Measurements from ENCODE around the gene CYB5D1. TPM values are rescaled to one million over a fixed set of nuclear protein-coding genes. Genes with fewer than 3 reads are reported as not detected.

CYB5D1 gene
- total RNA-seq, 4 donors from 2014 or later, result 9.4 to 13.6 (median 11.1) TPM

DNA sequence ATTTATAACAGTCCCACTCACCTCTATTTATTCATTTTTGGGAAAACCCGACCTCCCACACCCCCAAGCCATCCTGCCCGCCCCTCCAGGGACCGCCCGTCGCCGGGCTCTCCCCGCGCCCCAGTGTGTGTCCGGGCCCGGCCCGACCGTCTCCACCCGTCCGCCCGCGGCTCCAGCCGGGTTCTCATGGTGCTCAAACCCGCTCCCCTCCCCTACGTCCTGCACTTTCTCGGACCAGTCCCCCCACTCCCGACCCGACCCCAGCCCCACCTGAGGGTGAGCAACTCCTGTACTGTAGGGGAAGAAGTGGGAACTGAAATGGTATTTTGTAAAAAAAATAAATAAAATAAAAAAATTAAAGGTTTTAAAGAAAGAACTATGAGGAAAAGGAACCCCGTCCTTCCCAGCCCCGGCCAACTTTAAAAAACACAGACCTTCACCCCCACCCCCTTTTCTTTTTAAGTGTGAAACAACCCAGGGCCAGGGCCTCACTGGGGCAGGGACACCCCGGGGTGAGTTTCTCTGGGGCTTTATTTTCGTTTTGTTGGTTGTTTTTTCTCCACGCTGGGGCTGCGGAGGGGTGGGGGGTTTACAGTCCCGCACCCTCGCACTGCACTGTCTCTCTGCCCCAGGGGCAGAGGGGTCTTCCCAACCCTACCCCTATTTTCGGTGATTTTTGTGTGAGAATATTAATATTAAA lies 3.6 kb upstream of the CYB5D1 start:
- H3K36me3 ChIP-seq, result peaks cover 0 to 43% (median 19%) of the 10 kb centered on the region in 3 donors
- DNase-seq (ENCODE audit: low spot score in 2 of 2), result no peak
- H3K4me3 ChIP-seq, result peak overlapping the region in 1 of 4 donors; percentile 67
- no peaks in the 10 kb centered on the region for H3K27me3 ChIP-seq
- no peaks in the 10 kb centered on the region for H3K9me3 ChIP-seq
- TF ChIP-seq, protein P1, sequence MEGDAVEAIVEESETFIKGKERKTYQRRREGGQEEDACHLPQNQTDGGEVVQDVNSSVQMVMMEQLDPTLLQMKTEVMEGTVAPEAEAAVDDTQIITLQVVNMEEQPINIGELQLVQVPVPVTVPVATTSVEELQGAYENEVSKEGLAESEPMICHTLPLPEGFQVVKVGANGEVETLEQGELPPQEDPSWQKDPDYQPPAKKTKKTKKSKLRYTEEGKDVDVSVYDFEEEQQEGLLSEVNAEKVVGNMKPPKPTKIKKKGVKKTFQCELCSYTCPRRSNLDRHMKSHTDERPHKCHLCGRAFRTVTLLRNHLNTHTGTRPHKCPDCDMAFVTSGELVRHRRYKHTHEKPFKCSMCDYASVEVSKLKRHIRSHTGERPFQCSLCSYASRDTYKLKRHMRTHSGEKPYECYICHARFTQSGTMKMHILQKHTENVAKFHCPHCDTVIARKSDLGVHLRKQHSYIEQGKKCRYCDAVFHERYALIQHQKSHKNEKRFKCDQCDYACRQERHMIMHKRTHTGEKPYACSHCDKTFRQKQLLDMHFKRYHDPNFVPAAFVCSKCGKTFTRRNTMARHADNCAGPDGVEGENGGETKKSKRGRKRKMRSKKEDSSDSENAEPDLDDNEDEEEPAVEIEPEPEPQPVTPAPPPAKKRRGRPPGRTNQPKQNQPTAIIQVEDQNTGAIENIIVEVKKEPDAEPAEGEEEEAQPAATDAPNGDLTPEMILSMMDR (IDR thresholded peaks at IDR 0.05), result no peak
- no peak for TF ChIP-seq EP300 (IDR thresholded peaks at IDR 0.05)
- TF ChIP-seq POLR2A (IDR thresholded peaks at IDR 0.05), result no peak
- H3K27ac ChIP-seq, result peak overlapping the region in 2 of 4 donors; percentile 89 to 96
- 73 to 74% methylated on average over 31 of the region's 31 CpGs for WGBS, 2 donors
- peaks cover 0 to 48% (median 32%) of the 10 kb centered on the region in 4 donors for H3K4me1 ChIP-seq

DNA sequence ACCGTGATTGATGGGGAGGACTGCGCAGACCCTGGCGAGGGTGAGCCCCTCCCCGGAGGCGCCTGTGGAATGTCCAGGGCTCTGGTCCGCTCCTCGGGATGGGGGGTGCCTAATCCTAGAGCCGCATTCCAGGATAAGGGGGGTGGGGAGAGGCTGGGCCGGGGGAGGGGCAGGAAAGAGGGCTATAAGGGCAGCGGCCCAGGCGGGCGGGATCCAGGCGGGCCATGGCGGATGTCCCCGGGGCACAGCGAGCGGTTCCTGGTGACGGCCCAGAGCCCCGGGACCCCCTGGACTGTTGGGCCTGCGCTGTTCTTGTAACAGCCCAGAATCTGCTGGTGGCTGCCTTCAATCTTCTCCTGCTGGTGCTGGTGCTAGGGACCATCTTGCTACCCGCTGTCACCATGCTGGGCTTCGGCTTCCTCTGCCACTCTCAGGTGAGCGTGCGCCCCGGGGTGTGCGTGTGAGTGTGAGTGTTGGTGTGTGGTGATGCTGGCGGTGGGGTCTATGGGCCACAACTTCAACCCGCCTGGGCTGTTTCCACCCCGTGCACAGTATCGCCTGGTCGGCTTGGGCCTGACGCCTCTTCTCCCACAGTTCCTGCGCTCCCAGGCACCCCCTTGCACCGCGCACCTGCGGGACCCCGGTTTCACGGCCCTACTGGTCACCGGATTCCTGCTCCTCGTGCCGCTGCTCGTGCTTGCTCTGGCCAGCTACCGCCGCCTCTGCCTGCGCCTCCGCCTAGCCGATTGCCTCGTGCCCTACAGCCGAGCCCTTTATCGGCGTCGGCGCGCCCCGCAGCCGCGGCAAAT lies 2.7 kb upstream of the CYB5D1 start, which contains the start of gene TMEM88:
Gene TMEM88 (plus strand): TSS at position 216 of the 809 bp plus-strand sequence. CDS start 9 bp downstream, at position 225.
- Histone ChIP-seq H3K4me3 (peak within 1 kb of the TSS; percentile 66 to 78 (median 69)), H3K9me3 (no peaks in the 10 kb centered on the region), H3K27ac (peak within 1 kb of the TSS; percentile 86 to 97 (median 92)), H3K36me3 (peaks cover 0 to 41% (median 19%) of the 10 kb centered on the region in 3 donors), H3K27me3 (no peaks in the 10 kb centered on the region), H3K4me1 (peaks cover 0 to 45% (median 32%) of the 10 kb centered on the region in 4 donors)
- DNase-seq (ENCODE audit: low spot score in 2 of 2), result no peak
- 37 to 65% methylated on average over 40 to 55 of the region's 57 CpGs for WGBS, 2 donors
- TF ChIP-seq EP300 (IDR thresholded peaks at IDR 0.05) (no peak), POLR2A (IDR thresholded peaks at IDR 0.05) (no peak)
- TF ChIP-seq, protein P1 (IDR thresholded peaks at IDR 0.05), result no peak

DNA sequence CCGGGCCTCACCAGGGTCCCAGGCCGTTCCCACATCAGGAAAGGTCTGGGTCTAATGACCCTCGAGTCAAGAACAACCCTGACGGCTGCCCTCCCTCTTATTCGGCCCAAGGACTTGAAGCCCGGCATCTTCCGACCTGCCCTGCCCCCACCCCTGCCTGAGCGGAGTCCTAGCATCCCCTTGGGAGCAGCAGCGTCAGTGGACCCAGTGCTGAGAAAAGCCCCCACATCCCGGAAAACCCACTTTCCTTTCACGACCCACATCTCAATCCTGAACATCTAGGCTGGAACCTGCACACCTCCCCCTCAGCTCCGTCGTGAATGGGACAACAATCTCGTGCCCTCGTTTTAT lies 2.2 kb upstream of the CYB5D1 start:
- Histone ChIP-seq H3K27me3 (no peaks in the 10 kb centered on the region), H3K36me3 (peaks cover 0 to 39% (median 17%) of the 10 kb centered on the region in 3 donors), H3K4me3 (peak overlapping the region; percentile 66 to 78 (median 69)), H3K9me3 (no peaks in the 10 kb centered on the region), H3K4me1 (peaks cover 0 to 45% (median 32%) of the 10 kb centered on the region in 4 donors), H3K27ac (peak overlapping the region; percentile 86 to 97 (median 92))
- TF ChIP-seq POLR2A (IDR thresholded peaks at IDR 0.05), result no peak
- TF ChIP-seq, protein P1 (IDR thresholded peaks at IDR 0.05), result no peak
- TF ChIP-seq EP300 (IDR thresholded peaks at IDR 0.05), result no peak
- peak in 1 of 2 donors; percentile 25 for DNase-seq (ENCODE audit: low spot score in 2 of 2)
- WGBS, 2 donors, result 13 to 14% methylated on average over 12 to 15 of the region's 15 CpGs

DNA sequence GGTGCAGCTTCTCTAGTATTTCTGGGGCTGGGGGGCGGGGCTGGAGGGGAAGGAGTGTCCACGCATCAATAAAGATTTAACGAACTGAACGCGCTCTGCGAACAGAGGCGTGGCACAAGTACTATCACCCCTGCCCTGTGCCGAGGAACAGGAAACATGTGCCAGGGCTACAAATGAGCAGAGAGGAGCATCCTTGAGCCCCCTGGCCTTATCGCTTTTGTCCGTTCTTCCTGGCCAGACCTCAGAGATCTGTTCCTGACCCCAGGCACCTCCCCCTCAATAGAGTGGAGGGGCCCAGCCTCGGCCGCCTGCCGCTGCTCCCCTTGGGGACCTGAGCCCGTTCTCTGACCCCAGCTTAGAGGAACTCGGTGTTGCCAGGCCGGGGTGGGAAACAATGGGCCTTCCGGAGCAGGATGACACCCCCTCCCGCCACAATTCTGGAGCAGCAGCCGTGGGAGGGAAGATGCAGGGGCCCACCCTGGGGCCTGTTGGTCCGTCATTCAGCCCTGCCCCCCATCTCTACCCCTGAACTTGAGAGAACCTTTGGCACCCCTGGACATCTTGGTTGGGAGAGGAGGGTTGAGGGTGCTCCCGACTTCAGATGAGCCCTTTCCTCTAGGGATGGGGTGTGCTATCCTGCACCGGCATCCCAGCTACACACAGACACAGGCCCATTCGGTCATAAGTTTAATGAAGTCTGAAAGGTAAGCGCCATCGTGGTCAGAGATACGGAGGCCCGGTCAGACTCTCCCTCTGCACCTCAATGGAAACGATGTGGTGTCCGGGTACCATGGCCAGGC lies 1.6 kb upstream of the CYB5D1 start:
- H3K4me3 ChIP-seq, result peak overlapping the region; percentile 66 to 78 (median 69)
- peak; percentile 14 to 35 for DNase-seq (ENCODE audit: low spot score in 2 of 2)
- H3K36me3 ChIP-seq, result peaks cover 0 to 39% (median 14%) of the 10 kb centered on the region in 3 donors
- peak overlapping the region; percentile 86 to 97 (median 92) for H3K27ac ChIP-seq
- H3K4me1 ChIP-seq, result peaks cover 0 to 45% (median 32%) of the 10 kb centered on the region in 4 donors
- H3K9me3 ChIP-seq, result no peaks in the 10 kb centered on the region
- no peaks in the 10 kb centered on the region for H3K27me3 ChIP-seq
- WGBS, 2 donors, result 3 to 5% methylated on average over 29 of the region's 29 CpGs
- TF ChIP-seq, protein P1 (IDR thresholded peaks at IDR 0.05), result no peak
- TF ChIP-seq EP300 (IDR thresholded peaks at IDR 0.05) (peak in 1 of 2 donors; percentile 59), POLR2A (IDR thresholded peaks at IDR 0.05) (peak in 1 of 2 donors; percentile 8)

Data from tibial nerve (tissue), 4 donors.